IPS-20b (cell line): ENCODE data around the gene NFASC.
A peak's percentile ranks its signal among the peaks of the same experiment; 100 is the strongest.

Source experiments
- H3K27ac ChIP-seq: one replicate; pipeline ENCODE4 v1.5.1; 2013; ENCODE audit warnings: low read length
- H3K27me3 ChIP-seq: 2 replicates; pipeline ENCODE4 v1.6.1; 2013; ENCODE audit warnings: mild to moderate bottlenecking, low read length, inconsistent platforms; ENCODE audit not compliant: insufficient read depth
- H3K36me3 ChIP-seq: 2 replicates; pipeline ENCODE4 v1.6.1; 2013; ENCODE audit warnings: low read depth, mild to moderate bottlenecking, inconsistent platforms, low read length, moderate library complexity; ENCODE audit not compliant: insufficient read depth
- H3K4me1 ChIP-seq: 2 replicates; pipeline ENCODE4 v1.6.1; 2013; ENCODE audit warnings: mild to moderate bottlenecking, control low read depth, inconsistent platforms, low read length, moderate library complexity; ENCODE audit not compliant: insufficient read depth
- H3K4me3 ChIP-seq: 2 replicates; pipeline ENCODE4 v1.5.1; 2013; ENCODE audit warnings: mild to moderate bottlenecking, low read length, inconsistent platforms
- H3K9ac ChIP-seq: 2 replicates; pipeline ENCODE4 v1.6.1; 2013; ENCODE audit warnings: low read depth, mild to moderate bottlenecking, inconsistent platforms, low read length, moderate library complexity
- H3K9me3 ChIP-seq: 2 replicates; pipeline ENCODE4 v1.6.1; 2013; ENCODE audit warnings: mild to moderate bottlenecking, low read depth, low read length, inconsistent platforms; ENCODE audit not compliant: insufficient read depth

NFASC gene

DNA sequence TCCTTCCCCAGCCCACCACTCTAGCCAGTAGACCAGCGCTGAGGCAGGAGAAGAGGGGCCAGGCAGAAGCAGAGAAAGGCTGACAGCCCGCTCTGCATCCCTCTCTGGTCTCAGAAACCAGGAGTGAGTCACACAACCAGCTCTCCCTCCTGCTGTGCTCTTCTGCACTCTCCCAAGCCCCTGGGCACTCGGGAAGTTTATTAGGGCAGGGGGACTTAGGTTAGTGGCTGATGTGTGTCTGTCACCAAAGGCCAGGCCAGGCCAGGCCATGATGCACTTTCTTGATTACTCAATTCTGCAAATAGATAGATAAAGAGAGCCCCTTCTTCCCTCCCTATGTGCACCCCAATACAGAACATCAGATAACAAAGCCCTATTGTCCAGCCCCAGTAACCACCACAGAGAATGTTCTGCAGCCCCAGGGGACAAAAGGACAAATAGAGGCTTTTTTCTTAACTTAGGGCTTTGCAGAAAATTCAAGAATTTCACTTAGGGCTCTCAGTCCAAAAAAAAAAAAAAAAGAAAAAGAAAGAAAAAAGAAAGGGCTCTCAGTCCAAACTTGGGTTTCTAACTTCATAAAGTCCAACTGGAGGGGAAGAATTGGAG is 119.5 kb downstream of the NFASC start:
- peaks cover 24% of the 10 kb centered on the region for H3K4me1 ChIP-seq
- H3K4me3 ChIP-seq, result no peak overlapping the region
- no peak overlapping the region for H3K9ac ChIP-seq
- no peaks in the 10 kb centered on the region for H3K36me3 ChIP-seq
- no peak overlapping the region for H3K27ac ChIP-seq
- no peaks in the 10 kb centered on the region for H3K9me3 ChIP-seq
- peaks cover 39% of the 10 kb centered on the region; the same call in 1 of the 2 replicates for H3K27me3 ChIP-seq

DNA sequence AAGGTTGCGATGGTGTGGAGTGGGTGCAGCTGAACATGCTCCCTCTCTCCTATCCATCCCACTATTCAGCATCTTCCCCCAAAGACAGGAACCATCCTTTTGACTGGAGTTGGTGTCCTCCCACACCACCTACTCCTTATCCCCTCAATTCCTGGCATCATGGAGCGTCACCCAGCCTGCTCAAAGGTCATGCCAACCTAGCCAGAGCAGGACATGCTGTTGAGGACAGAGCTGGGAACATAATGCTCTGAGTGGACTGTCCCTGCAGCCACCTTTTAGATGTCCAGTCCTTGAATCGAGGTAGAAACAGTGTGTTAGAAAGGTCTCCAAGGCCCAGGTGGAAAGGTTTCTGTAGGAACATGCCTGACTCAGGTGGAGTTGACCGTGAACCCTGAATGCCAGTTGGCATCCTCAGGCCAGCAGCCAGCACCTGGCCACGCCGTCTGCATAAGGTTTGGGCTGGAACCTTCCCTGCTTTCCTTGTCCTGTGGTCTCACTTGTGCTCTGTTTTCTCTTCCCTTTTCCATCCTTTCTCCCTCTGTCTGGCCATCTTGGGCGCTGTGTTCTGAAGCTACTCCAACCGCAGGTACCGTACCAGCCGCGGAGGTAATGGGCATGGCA is 120.2 kb downstream of the NFASC start:
- H3K9me3 ChIP-seq, result no peaks in the 10 kb centered on the region
- peaks cover 39% of the 10 kb centered on the region; the same call in 1 of the 2 replicates for H3K27me3 ChIP-seq
- no peaks in the 10 kb centered on the region for H3K36me3 ChIP-seq
- H3K4me3 ChIP-seq, result no peak overlapping the region
- H3K9ac ChIP-seq, result no peak overlapping the region
- H3K27ac ChIP-seq, result no peak overlapping the region
- peaks cover 24% of the 10 kb centered on the region for H3K4me1 ChIP-seq

DNA sequence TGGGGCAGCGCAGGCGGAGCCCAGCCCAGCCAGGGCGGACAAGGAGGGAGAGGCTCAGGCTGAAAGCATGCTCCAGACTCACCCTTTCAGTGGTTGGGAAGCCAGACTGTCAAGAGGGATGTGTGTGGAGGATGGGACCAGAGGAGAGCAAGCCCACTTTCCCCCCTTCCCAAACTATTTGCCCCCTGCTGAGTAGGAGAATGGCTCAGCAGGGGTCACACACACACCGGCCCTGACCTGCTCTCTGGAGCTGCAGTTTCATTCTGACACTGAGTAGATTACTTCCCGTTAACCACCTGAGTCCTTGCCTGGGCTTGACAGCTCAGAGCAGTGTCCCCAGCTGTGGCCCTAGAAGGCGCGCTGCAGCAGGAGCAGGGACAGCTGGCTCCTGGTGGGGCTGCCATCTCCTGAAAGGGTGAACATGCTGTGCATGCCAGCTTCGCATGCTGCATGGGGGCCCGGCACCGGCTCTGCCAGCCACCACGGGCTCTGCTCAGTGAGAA is 120.7 kb downstream of the NFASC start:
- Histone ChIP-seq H3K4me1 (peaks cover 24% of the 10 kb centered on the region), H3K9me3 (no peaks in the 10 kb centered on the region), H3K27ac (no peak overlapping the region), H3K4me3 (no peak overlapping the region), H3K9ac (no peak overlapping the region), H3K27me3 (peaks cover 39% of the 10 kb centered on the region; the same call in 1 of the 2 replicates), H3K36me3 (no peaks in the 10 kb centered on the region)

DNA sequence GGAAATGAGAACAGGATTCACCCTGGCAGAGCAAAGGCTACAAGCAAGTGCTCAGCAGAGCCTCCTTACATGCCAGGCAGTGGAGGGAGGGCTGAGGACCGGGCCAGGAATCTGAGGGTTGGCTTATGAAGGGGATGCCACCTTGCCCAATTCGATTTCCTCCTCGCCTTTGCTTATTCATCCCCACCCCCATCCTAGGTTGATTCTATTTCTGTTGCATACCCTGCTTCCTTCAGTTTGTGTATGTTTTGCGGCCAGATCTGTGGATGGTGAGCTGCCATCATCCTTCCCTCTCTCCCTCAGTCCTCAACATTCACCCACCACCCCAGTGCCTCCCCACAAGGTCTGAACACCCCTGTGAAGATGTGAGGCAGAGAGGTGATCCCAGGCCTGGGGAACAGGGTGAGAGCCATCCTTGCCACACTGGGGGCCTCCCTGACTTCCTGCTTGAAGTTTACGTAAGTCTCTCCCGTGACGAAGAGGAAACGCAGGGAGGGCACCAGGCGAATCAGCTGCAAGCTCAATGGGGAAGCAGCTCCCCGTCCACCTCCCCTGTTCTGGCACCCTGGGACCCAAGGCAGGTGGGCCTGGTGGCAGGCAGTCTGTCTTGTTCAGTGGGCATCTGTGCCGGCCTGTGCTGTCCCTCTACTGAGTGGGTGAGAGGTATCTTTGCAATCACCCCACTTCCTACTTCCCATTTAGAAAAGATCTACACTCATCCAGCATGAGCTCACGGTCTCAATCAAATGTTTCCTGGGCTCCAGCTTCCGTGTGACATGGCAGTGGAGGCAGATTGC is 121.7 kb downstream of the NFASC start:
- H3K9me3 ChIP-seq, result no peaks in the 10 kb centered on the region
- H3K36me3 ChIP-seq, result no peaks in the 10 kb centered on the region
- H3K27me3 ChIP-seq, result peaks cover 39% of the 10 kb centered on the region; the same call in 1 of the 2 replicates
- no peak overlapping the region for H3K27ac ChIP-seq
- no peak overlapping the region for H3K4me3 ChIP-seq
- no peak overlapping the region for H3K9ac ChIP-seq
- peaks cover 24% of the 10 kb centered on the region for H3K4me1 ChIP-seq

DNA sequence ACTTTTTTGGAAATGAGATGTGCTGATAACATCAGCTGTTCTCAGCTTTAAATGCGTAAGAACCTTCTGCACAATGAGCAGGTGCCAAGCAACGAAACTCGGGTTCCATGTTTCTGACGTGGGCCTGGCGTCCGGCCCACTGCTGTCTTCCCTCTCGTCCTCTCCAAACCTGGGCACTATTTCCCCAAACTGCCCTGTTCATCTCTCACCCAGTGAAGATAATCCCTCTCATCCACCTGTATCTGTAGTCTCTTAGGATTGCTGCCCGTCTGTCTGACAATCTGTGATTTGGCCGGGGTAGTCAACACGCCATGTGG is 122.3 kb downstream of the NFASC start:
- no peak overlapping the region for H3K4me3 ChIP-seq
- H3K27ac ChIP-seq, result no peak overlapping the region
- no peaks in the 10 kb centered on the region for H3K36me3 ChIP-seq
- no peaks in the 10 kb centered on the region for H3K9me3 ChIP-seq
- no peak overlapping the region for H3K9ac ChIP-seq
- H3K4me1 ChIP-seq, result peaks cover 24% of the 10 kb centered on the region
- H3K27me3 ChIP-seq, result peaks cover 39% of the 10 kb centered on the region; the same call in 1 of the 2 replicates

DNA sequence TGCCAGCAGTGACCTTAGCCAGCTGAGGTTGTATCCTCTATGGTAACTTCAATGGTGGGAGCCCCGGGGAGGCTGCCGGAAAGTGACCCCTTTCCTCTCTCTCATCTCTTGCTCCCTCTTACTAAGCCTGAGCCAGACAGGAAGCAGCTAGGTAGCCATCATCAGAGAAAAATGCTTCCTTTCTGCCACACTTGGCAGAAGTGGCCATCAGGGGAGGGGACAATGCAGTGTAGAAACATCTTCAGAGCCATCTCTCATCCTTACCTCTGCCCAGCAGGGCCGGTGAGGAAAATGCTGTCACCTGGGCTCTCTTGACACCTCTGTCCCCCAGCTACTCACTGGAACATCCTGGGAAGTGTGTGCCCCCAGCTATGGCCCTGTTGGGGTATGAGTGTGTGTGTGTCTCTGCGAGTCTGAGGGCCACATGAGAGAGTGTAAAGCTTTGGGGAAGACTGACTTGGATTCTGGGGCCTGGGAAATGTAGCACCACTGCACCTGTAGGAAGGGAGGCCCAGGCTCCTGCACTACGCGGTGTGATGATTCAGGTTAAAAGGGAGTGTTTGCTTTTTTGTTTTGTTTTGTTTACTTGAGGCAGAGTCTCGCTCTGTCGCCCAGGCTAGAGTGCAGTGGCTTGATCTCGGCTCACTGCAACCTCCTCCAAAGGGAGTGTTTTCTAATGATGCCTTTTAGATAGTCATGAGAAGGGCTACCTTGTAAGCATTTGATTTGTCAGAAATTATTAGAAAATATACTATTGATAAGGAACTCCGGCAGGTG is 123.6 kb downstream of the NFASC start:
- Histone ChIP-seq H3K4me1 (peaks cover 21% of the 10 kb centered on the region), H3K9ac (no peak overlapping the region), H3K4me3 (no peak overlapping the region), H3K36me3 (no peaks in the 10 kb centered on the region), H3K9me3 (no peaks in the 10 kb centered on the region), H3K27me3 (peaks cover 43% of the 10 kb centered on the region; the same call in 1 of the 2 replicates), H3K27ac (no peak overlapping the region)

DNA sequence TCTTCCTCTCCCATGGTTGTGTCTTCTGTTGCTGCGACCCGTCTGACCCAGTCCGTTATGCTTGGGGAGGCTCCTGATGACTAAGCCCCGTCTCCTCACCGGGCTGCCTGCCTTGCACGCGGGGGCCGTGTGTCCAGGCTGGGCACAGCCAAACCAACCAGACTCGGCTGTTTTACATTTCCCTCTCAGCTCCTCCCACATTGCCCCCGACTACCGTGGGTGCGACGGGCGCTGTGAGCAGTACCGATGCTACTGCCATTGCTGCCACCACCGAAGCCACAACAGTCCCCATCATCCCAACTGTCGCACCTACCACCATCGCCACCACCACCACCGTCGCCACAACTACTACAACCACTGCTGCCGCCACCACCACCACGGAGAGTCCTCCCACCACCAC is 126.3 kb downstream of the NFASC start:
- H3K4me3 ChIP-seq, result no peak overlapping the region
- H3K9me3 ChIP-seq, result no peaks in the 10 kb centered on the region
- H3K4me1 ChIP-seq, result peaks cover 3% of the 10 kb centered on the region; the same call in 1 of the 2 replicates
- H3K9ac ChIP-seq, result no peak overlapping the region
- no peak overlapping the region for H3K27ac ChIP-seq
- H3K36me3 ChIP-seq, result no peaks in the 10 kb centered on the region
- H3K27me3 ChIP-seq, result peaks cover 31% of the 10 kb centered on the region; the same call in 1 of the 2 replicates

DNA sequence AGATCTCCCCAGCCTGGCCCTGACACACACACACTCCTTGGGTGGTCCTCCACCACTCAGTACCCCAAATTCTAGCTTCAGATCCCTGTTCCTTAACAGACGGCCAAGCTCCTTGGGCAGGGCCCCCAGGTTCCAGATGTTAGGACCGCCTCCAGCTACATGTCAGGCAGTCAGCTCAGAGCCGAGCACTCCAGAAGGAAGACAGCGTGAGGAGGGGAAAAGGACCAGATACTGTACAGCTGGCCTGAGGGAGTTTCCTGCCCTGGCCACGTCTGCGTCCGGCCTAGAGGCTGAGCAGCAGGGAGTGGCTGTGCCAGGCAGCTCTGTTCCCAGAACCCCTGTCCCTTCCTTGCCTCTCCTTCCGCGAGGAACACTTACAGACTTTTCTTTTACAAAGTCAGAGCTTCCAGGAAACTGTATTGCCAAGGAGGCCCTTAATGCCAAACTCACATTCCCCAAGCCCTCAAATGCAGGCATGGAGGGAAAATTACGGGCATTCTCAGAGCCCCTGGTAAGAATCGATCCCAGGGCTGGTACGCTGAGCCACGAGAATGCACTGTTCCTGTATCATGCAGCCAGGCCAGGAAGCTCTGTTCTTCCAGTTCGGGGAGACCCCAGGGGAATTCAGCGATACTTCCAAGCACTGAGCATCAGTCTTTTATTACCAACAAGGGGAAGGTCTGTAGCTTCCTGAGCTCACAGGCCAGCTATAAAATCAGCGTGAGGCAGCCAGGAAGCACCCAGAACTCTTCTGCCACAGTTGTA is 127.1 kb downstream of the NFASC start:
- Histone ChIP-seq H3K4me3 (no peak overlapping the region), H3K27me3 (peaks cover 31% of the 10 kb centered on the region; the same call in 1 of the 2 replicates), H3K9me3 (no peaks in the 10 kb centered on the region), H3K4me1 (peaks cover 6% of the 10 kb centered on the region), H3K27ac (no peak overlapping the region), H3K9ac (no peak overlapping the region), H3K36me3 (no peaks in the 10 kb centered on the region)

DNA sequence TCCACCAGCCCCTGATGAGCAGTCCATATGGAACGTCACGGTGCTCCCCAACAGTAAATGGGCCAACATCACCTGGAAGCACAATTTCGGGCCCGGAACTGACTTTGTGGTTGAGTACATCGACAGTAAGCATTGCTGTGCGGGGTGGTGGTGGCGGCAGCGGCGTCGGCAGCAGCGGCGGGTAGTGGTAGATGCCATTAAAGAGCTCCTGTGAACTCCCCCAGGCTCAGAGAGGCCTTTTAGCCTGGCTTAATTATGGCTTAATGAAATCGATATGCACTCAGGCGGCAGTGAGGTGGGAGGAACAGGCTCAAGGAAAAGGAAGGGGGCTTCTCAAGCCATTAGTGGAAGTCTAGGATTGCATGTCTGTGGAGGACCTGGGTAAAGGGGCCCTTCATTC is 130.5 kb downstream of the NFASC start:
- Histone ChIP-seq H3K27ac (no peak overlapping the region), H3K4me1 (peaks cover 17% of the 10 kb centered on the region), H3K36me3 (no peaks in the 10 kb centered on the region), H3K9me3 (no peaks in the 10 kb centered on the region), H3K4me3 (no peak overlapping the region), H3K9ac (no peak overlapping the region), H3K27me3 (peaks cover 47% of the 10 kb centered on the region; the same call in 1 of the 2 replicates)

DNA sequence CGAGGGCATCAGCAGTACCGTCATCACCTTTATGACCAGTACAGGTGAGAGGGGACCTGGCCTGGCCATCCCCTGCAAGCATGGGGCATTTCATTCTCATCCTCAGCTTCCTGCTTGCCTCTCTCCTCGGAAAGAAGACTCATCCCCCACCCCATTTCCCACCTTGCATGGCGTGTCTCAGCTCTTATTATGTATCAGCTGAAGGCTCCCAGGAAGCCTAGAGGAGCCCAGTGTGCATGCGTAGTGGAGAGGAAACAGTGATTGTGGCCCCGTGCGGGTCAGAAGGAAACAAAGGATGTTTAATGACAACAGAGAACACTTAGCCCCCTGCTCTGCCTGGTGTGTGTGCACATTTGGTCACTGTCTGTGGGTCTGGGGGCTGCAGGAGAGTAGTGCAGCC is 132.0 kb downstream of the NFASC start:
- Histone ChIP-seq H3K9me3 (no peaks in the 10 kb centered on the region), H3K9ac (no peak overlapping the region), H3K36me3 (no peaks in the 10 kb centered on the region), H3K4me1 (peaks cover 17% of the 10 kb centered on the region), H3K27me3 (peaks cover 47% of the 10 kb centered on the region; the same call in 1 of the 2 replicates), H3K4me3 (0 out of 2 replicates have a peak overlapping the region, but pooled peaks have one; percentile 1), H3K27ac (no peak overlapping the region)
